K562 (cell line): ENCODE results near the gene ZNF736. TPM values are rescaled to one million over a fixed set of nuclear protein-coding genes. Genes with fewer than 3 reads are reported as not detected.

ENCODE experiments used
- DNMT1 ChIP-seq: fragments of 450-650 bp; IDR thresholded peaks from 2 replicates; pipeline ENCODE4 v1.6.1; 2016; ENCODE audit warnings: antibody characterized with exemption, mild to moderate bottlenecking
- FOXA3 ChIP-seq, 2 experiments: fragments of 450-650 bp in 1 of 2; sonication (generic) in 1 of 2; formaldehyde crosslinking; IDR thresholded peaks in 1 of 2; conservative IDR thresholded peaks in 1 of 2; 2 replicates each; pipeline versions ENCODE4 v1.4.0 to v1.8.0; 2020 to 2022; ENCODE audit warnings: mild to moderate bottlenecking in 2 of 2, missing genetic modification reagents in 1 of 2
- HSF4 ChIP-seq: fragments of 250-450 bp; sonication (Bioruptor Pico); IDR thresholded peaks from 2 replicates; pipeline ENCODE4 v2.1.2; 2022; ENCODE audit warnings: mild to moderate bottlenecking, moderate library complexity, borderline replicate concordance
- KAT7 ChIP-seq: sonication (generic); formaldehyde crosslinking; IDR thresholded peaks from 2 replicates; pipeline ENCODE4 v1.8.0; 2022; ENCODE audit warnings: missing genetic modification reagents, mild to moderate bottlenecking, borderline replicate concordance
- MAZ ChIP-seq, 2 experiments: fragments of 450-650 bp in 1 of 2; sonication (generic) in 1 of 2; formaldehyde crosslinking; IDR thresholded peaks in 1 of 2; conservative IDR thresholded peaks in 1 of 2; 2 replicates each; pipeline versions ENCODE4 v1.4.0 to v1.5.0; 2020; ENCODE audit warnings: mild to moderate bottlenecking in 1 of 2, missing genetic modification reagents in 1 of 2
- MBD2 ChIP-seq: sonication (generic); IDR thresholded peaks from 2 replicates; pipeline ENCODE4 v1.6.1; 2016; ENCODE audit warnings: low read depth, borderline replicate concordance
- MIER1 ChIP-seq: fragments of 450-650 bp; IDR thresholded peaks from 2 replicates; pipeline ENCODE4 v1.6.1; 2016; ENCODE audit warnings: antibody characterized with exemption, mild to moderate bottlenecking, low read depth
- NR0B1 ChIP-seq: fragments of 450-650 bp; IDR thresholded peaks from one replicate; pipeline ENCODE4 v1.6.1; 2018; ENCODE audit warnings: mild to moderate bottlenecking, moderate library complexity; ENCODE audit not compliant: partially characterized antibody
- PRMT5 ChIP-seq: sonication (generic); formaldehyde crosslinking; IDR thresholded peaks from 2 replicates; pipeline ENCODE4 v1.5.0; 2020; ENCODE audit warnings: missing genetic modification reagents
- PTRF ChIP-seq: fragments of 450-650 bp; IDR thresholded peaks from 2 replicates; pipeline ENCODE4 v1.6.1; 2016; ENCODE audit warnings: mild to moderate bottlenecking, missing genetic modification characterization, missing compliant biosample characterization
- RNF2 ChIP-seq: sonication (generic); IDR thresholded peaks from 2 replicates; pipeline ENCODE4 v1.6.1; 2016
- TAF9B ChIP-seq: fragments of 450-650 bp; IDR thresholded peaks from 2 replicates; pipeline ENCODE4 v1.6.1; 2018; ENCODE audit warnings: mild to moderate bottlenecking; ENCODE audit not compliant: partially characterized antibody
- TBL1XR1 ChIP-seq, 2 experiments: IDR thresholded peaks; 2 replicates each; pipeline ENCODE4 v1.6.1; 2012; ENCODE audit warnings: improper control_type of control experiment in 2 of 2, low read length in 2 of 2, mild to moderate bottlenecking in 1 of 2
- TEAD2 ChIP-seq: fragments of 450-650 bp; IDR thresholded peaks from 2 replicates; pipeline ENCODE4 v1.6.1; 2016; ENCODE audit warnings: missing genetic modification characterization, control low read depth, missing compliant biosample characterization
- XRCC3 ChIP-seq: fragments of 450-650 bp; IDR thresholded peaks from 2 replicates; pipeline ENCODE4 v1.6.1; 2017; ENCODE audit warnings: mild to moderate bottlenecking, moderate library complexity
- ZBED1 ChIP-seq: IDR thresholded peaks from 2 replicates; pipeline ENCODE4 v1.6.1; 2014
- ZBTB1 ChIP-seq: sonication (generic); formaldehyde crosslinking; IDR thresholded peaks from 2 replicates; pipeline ENCODE4 v1.8.1; 2023; ENCODE audit warnings: missing genetic modification reagents, low read depth, mild to moderate bottlenecking, borderline replicate concordance
- ZNF124 ChIP-seq: sonication (generic); formaldehyde crosslinking; IDR thresholded peaks from 2 replicates; pipeline ENCODE4 v1.8.1; 2022; ENCODE audit warnings: missing genetic modification reagents
- ZNF668 ChIP-seq: fragments of 250-450 bp; sonication (Bioruptor Pico); IDR thresholded peaks from 2 replicates; pipeline ENCODE4 v1.8.0; 2022; ENCODE audit warnings: mild to moderate bottlenecking, inconsistent platforms
- ZNF76 ChIP-seq: fragments of 250-450 bp; sonication (Bioruptor Pico); IDR thresholded peaks from 2 replicates; pipeline ENCODE4 v1.4.0; 2020; ENCODE audit warnings: mild to moderate bottlenecking, moderate library complexity, borderline replicate concordance
- polyA plus RNA-seq, 8 experiments: library from polyadenylated mRNA; depleted of rRNA in 4 of 8; stranded (reverse) in 5 of 8; unstranded in 3 of 8; fragments of >200 nt; fragmentation: Nextera tagmentation in 2 of 8; fragmentation: Illumina TruSeq in 1 of 8; extraction: Ambion mirVana in 2 of 8; extraction: Trizol in 1 of 8; gene quantifications; 2 replicates each; pipeline versions ENCODE4 v1.2.1 to v1.2.3, GENCODE V29; 2011 to 2014; ENCODE audit warnings: inconsistent platforms in 1 of 8, missing spikeins in 1 of 8
- total RNA-seq, 7 experiments: library from RNA; depleted of rRNA in 6 of 7; stranded (reverse); fragments of >200 nt in 6 of 7; fragmentation: Illumina TruSeq in 2 of 7; extraction: Trizol in 2 of 7; gene quantifications; 2 replicates each; pipeline versions ENCODE4 v1.2.1 to v1.2.3, GENCODE V29; 2011 to 2021; ENCODE audit warnings: low replicate concordance in 1 of 7
- TF ChIP-seq, protein P1 (sequence below): sonication (generic); formaldehyde crosslinking; IDR thresholded peaks from 2 replicates; pipeline ENCODE4 v1.4.0; 2020; ENCODE audit warnings: mild to moderate bottlenecking, missing genetic modification reagents
- TF ChIP-seq, protein P2 (sequence below), 2 experiments: IDR thresholded peaks; 2 replicates each; pipeline ENCODE4 v1.6.1; 2011; ENCODE audit warnings: borderline replicate concordance in 1 of 2, control low read depth in 1 of 2, low read depth in 1 of 2, low read length in 1 of 2, mild to moderate bottlenecking in 1 of 2, mixed read lengths in 1 of 2, moderate library complexity in 1 of 2; ENCODE audit not compliant: insufficient read depth in 1 of 2, insufficient read length in 1 of 2, poor library complexity in 1 of 2, severe bottlenecking in 1 of 2; ENCODE audit errors: extremely low read depth in 1 of 2
- TF ChIP-seq, protein P3 (sequence below): fragments of 450-650 bp; formaldehyde crosslinking; IDR thresholded peaks from 2 replicates; pipeline ENCODE4 v1.4.0; 2020; ENCODE audit warnings: mild to moderate bottlenecking, moderate library complexity

Gene ZNF736
- total and polyA plus RNA-seq, 9 of the 15 experiments (the other 6 are each of a cell fraction or from before 2014, with no cell fraction given), result 2.7 to 15.6 (median 7.6) TPM

DNA sequence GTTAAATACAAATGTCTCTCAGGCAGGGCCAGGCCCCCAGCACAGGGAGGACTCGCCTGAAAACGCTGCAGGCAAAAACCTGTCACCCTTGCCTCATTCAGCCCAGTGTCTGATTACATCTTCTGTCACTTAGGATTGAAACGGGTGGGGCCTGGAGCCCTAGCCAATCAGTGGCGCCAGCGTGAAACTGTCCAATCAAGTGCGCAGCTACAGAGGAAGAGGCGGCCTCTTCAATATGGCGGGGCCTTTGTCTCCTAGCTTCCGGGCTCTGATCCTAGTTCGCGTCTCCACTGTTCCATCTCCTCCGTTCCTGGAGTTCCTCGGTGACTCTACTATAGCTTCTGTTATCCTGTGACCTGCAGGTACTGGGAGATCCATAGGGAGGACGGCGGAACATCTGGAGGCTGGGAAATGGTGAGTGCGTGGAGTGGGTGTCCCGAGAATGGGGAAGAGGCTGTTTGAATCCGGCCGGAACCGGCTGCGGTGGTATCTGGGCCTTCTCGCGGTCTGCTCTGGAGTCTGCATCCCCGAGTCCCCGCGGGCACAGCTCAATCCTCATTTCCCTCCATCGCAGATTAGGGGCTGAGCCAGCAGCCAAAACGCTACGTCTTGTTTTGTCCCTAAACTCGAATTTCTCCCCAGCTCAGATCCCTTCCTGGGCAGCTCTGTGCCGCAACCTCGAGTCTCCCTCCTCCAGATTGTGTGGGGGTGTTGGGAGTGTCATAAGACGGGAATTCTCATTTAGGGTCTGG lies at the start of gene ZNF736 (continued):
- TF ChIP-seq XRCC3 (no peak), TEAD2 (tag) (no peak), TAF9B (peak; percentile 87), ZBTB1 (CRISPR knock-in tag) (no peak), ZNF76 (no peak), DNMT1 (no peak), ZNF668 (CRISPR knock-in tag) (no peak), HSF4 (no peak), TBL1XR1 (IDR thresholded peaks at IDR 0.05; ENCODE audit: low read length in 2 of 2) (no peak), MAZ (CRISPR knock-in tag; conservative IDR thresholded peaks at IDR 0.05 in 1 of 2, IDR thresholded peaks at IDR 0.05 in 1 of 2) (0 out of 4 replicates have a peak, but pooled peaks of 1 of the 2 experiments have one; percentile 34), ZBED1 (no peak), MBD2 (peak; percentile 68; the same call in 1 of the 2 replicates), ZNF124 (CRISPR knock-in tag) (no peak), KAT7 (CRISPR knock-in tag) (no peak), FOXA3 (CRISPR knock-in tag; conservative IDR thresholded peaks at IDR 0.05 in 1 of 2, IDR thresholded peaks at IDR 0.05 in 1 of 2) (no peak), MIER1 (no peak), PRMT5 (CRISPR knock-in tag) (no peak), NR0B1 (no peak), PTRF (tag) (no peak), RNF2 (no peak)
- TF ChIP-seq, protein P1, sequence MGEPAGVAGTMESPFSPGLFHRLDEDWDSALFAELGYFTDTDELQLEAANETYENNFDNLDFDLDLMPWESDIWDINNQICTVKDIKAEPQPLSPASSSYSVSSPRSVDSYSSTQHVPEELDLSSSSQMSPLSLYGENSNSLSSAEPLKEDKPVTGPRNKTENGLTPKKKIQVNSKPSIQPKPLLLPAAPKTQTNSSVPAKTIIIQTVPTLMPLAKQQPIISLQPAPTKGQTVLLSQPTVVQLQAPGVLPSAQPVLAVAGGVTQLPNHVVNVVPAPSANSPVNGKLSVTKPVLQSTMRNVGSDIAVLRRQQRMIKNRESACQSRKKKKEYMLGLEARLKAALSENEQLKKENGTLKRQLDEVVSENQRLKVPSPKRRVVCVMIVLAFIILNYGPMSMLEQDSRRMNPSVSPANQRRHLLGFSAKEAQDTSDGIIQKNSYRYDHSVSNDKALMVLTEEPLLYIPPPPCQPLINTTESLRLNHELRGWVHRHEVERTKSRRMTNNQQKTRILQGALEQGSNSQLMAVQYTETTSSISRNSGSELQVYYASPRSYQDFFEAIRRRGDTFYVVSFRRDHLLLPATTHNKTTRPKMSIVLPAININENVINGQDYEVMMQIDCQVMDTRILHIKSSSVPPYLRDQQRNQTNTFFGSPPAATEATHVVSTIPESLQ (CRISPR knock-in tag), result no peak
- TF ChIP-seq, protein P2, sequence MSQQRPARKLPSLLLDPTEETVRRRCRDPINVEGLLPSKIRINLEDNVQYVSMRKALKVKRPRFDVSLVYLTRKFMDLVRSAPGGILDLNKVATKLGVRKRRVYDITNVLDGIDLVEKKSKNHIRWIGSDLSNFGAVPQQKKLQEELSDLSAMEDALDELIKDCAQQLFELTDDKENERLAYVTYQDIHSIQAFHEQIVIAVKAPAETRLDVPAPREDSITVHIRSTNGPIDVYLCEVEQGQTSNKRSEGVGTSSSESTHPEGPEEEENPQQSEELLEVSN (IDR thresholded peaks at IDR 0.05; ENCODE audit: borderline replicate concordance in 1 of 2, extremely low read depth in 1 of 2, insufficient read depth in 1 of 2, insufficient read length in 1 of 2, low read depth in 1 of 2, low read length in 1 of 2, poor library complexity in 1 of 2, severe bottlenecking in 1 of 2), result no peak
- TF ChIP-seq, protein P3, sequence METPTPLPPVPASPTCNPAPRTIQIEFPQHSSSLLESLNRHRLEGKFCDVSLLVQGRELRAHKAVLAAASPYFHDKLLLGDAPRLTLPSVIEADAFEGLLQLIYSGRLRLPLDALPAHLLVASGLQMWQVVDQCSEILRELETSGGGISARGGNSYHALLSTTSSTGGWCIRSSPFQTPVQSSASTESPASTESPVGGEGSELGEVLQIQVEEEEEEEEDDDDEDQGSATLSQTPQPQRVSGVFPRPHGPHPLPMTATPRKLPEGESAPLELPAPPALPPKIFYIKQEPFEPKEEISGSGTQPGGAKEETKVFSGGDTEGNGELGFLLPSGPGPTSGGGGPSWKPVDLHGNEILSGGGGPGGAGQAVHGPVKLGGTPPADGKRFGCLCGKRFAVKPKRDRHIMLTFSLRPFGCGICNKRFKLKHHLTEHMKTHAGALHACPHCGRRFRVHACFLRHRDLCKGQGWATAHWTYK, result no peak
